CD4-positive, CD25-positive, alpha-beta regulatory T cell (primary cell): Measurements from ENCODE around the gene ZAP70. TPM values are rescaled to one million over a fixed set of nuclear protein-coding genes. Genes with fewer than 3 reads are reported as not detected.

Experiments used
- ATAC-seq, 2 donors: fragments of 150-1000 bp; cut with Tn5 transposase; one replicate each; pipeline ENCODE4 v1.10.0; 2021; ENCODE audit warnings: low read depth in 2 of 2, moderate number of reproducible peaks in 2 of 2, moderate library complexity in 1 of 2
- DNase-seq, 3 donors: peaks; one replicate each; pipeline versions ENCODE4 v3.0.0 to v3.0.0-alpha.2; 2012 to 2022; ENCODE audit warnings: mixed read lengths in 1 of 3
- H3K27ac ChIP-seq: one replicate; pipeline ENCODE4 v1.7.0; 2013; ENCODE audit warnings: mild to moderate bottlenecking, low read length; ENCODE audit not compliant: insufficient read depth, poor library complexity, severe bottlenecking
- H3K27me3 ChIP-seq: one replicate; pipeline ENCODE4 v1.7.0; 2013; ENCODE audit warnings: low read length; ENCODE audit not compliant: control insufficient read depth, insufficient read depth
- H3K36me3 ChIP-seq: one replicate; pipeline ENCODE4 v1.7.0; 2013; ENCODE audit warnings: mild to moderate bottlenecking, low read length, moderate library complexity; ENCODE audit not compliant: control insufficient read depth, insufficient read depth
- H3K4me1 ChIP-seq: 2 replicates; pipeline ENCODE4 v1.7.0; 2013; ENCODE audit warnings: mild to moderate bottlenecking, low read length; ENCODE audit not compliant: insufficient read depth, control insufficient read depth, poor library complexity, severe bottlenecking
- H3K4me3 ChIP-seq: one replicate; pipeline ENCODE4 v1.7.0; 2013; ENCODE audit warnings: low read depth, mild to moderate bottlenecking, low read length, moderate library complexity
- H3K9me3 ChIP-seq, 2 experiments: 1 replicate in 1 of 2; 2 replicates in 1 of 2; pipeline ENCODE4 v1.7.0; 2013; ENCODE audit warnings: low read length in 2 of 2, mild to moderate bottlenecking in 1 of 2, moderate library complexity in 1 of 2; ENCODE audit not compliant: control insufficient read depth in 2 of 2
- H3K27ac Mint-ChIP-seq, 3 donors: one replicate each; pipeline ENCODE4 v1.8.0; 2020 to 2022; ENCODE audit warnings: mild to moderate bottlenecking in 3 of 3, mixed read lengths in 3 of 3, moderate library complexity in 2 of 3
- H3K27me3 Mint-ChIP-seq: one replicate; pipeline ENCODE4 v1.8.0; 2022; ENCODE audit warnings: mild to moderate bottlenecking, mixed read lengths
- H3K36me3 Mint-ChIP-seq: one replicate; pipeline ENCODE4 v1.8.0; 2020; ENCODE audit warnings: mixed read lengths
- H3K4me1 Mint-ChIP-seq, 4 donors: one replicate each; pipeline ENCODE4 v1.8.0; 2020 to 2022; ENCODE audit warnings: mixed read lengths in 4 of 4, mild to moderate bottlenecking in 1 of 4
- H3K4me3 Mint-ChIP-seq, 4 donors: one replicate each; pipeline ENCODE4 v1.8.0; 2020 to 2022; ENCODE audit warnings: mild to moderate bottlenecking in 4 of 4, mixed read lengths in 4 of 4, moderate library complexity in 3 of 4
- H3K9me3 Mint-ChIP-seq, 7 donors: one replicate each; pipeline ENCODE4 v1.8.0; 2020 to 2022; ENCODE audit warnings: mixed read lengths in 7 of 7, mild to moderate bottlenecking in 3 of 7, moderate library complexity in 2 of 7
- polyA plus RNA-seq, 4 donors: library from polyadenylated mRNA; unstranded; fragments of 300-500 nt; fragmentation: Illumina TruSeq; gene quantifications; one replicate each; pipeline ENCODE4 v1.2.3, GENCODE V29; 2021
- total RNA-seq: library from RNA; stranded (reverse); gene quantifications from one replicate; pipeline ENCODE4 v1.2.3, GENCODE V29; 2022

Gene ZAP70
- total and polyA plus RNA-seq, 5 donors from 2014 or later: 104 to 431 (median 133) TPM

DNA sequence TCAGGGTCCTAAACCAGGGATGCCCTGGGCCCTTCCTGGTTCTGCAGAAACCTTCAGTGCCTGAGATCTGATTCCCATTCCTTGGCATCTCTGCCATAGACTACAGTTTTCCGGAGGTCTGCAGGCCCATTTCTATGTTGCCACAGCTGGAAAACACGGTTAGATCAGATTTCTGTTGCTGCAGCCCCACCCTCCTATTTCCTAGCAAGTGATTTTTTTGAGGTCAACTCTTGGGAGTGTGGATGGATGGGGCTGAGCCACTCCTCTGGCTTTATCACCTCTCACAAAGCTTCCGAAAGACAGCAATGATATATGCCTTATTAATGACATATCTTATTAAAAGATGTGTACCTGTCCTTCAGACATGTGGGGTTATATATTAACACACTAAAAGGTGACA, 56.3 kb downstream of the ZAP70 start:
- Histone ChIP-seq H3K4me3 (no peak overlapping the region), H3K9me3 (no peaks in the 10 kb centered on the region), H3K27ac (no peak overlapping the region), H3K27me3 (no peaks in the 10 kb centered on the region), H3K4me1 (no peaks in the 10 kb centered on the region), H3K36me3 (peaks cover 23% of the 10 kb centered on the region)
- no peak overlapping the region for H3K4me3 Mint-ChIP-seq
- ATAC-seq (no peak), DNase-seq (no peak)
- peaks cover 38% of the 10 kb centered on the region for H3K36me3 Mint-ChIP-seq
- no peaks in the 10 kb centered on the region for H3K27me3 Mint-ChIP-seq
- no peaks in the 10 kb centered on the region for H3K9me3 Mint-ChIP-seq
- H3K4me1 Mint-ChIP-seq: peaks cover 0 to 14% (median 10%) of the 10 kb centered on the region in 4 donors
- H3K27ac Mint-ChIP-seq: no peak overlapping the region

DNA sequence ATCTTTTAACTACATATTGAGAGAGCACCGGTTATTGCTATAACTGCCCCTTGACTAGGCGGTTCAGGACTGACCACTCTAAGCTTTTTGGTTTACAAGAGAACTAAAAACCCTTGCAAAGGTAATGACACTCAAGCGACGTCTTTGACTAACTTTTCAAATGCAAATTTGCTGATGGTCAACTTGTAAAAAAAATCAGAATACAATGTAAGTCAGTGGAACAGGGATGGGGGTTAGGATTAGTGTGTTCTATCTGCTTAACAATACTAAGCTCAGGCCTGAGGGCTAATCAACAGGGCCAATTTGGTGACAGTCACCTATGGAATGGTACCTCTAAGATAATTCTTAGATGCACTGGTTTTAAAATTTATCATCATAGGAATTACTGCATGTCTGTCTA, 57.1 kb downstream of the ZAP70 start:
- Histone ChIP-seq H3K27ac (no peak overlapping the region), H3K4me1 (no peaks in the 10 kb centered on the region), H3K36me3 (peaks cover 20% of the 10 kb centered on the region), H3K27me3 (no peaks in the 10 kb centered on the region), H3K4me3 (no peak overlapping the region), H3K9me3 (no peaks in the 10 kb centered on the region)
- H3K27me3 Mint-ChIP-seq: no peaks in the 10 kb centered on the region
- no peak overlapping the region for H3K4me3 Mint-ChIP-seq
- no peak for DNase-seq
- ATAC-seq: no peak
- H3K9me3 Mint-ChIP-seq: no peaks in the 10 kb centered on the region
- no peak overlapping the region for H3K27ac Mint-ChIP-seq
- peaks cover 38% of the 10 kb centered on the region for H3K36me3 Mint-ChIP-seq
- H3K4me1 Mint-ChIP-seq: peaks cover 0 to 14% (median 10%) of the 10 kb centered on the region in 4 donors

DNA sequence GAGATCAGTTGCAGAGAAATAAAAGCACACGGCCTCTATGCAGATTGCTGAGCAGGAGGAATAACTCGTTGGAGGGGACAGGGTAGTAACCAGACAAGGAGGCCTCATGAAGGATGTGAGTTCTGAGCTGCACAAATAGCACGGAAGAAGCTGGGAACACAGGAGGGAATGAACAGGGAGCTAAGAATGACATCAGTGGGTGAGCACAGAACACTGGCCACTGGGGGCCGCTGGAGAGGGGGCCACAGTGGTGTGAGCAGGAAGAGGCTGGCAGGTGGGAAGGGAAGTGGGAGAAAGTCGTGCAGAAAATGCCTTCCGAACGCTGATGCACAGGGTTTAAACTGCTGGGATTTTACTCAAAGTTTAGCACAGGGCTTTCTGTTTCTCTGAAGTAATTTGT, 61.0 kb downstream of the ZAP70 start:
- Histone ChIP-seq H3K27me3 (no peaks in the 10 kb centered on the region), H3K27ac (no peak overlapping the region), H3K4me3 (no peak overlapping the region), H3K36me3 (peaks cover 18% of the 10 kb centered on the region), H3K9me3 (no peaks in the 10 kb centered on the region), H3K4me1 (no peaks in the 10 kb centered on the region)
- H3K4me3 Mint-ChIP-seq: no peak overlapping the region
- no peak for ATAC-seq
- no peak for DNase-seq
- peak overlapping the region in 1 of 3 donors; percentile 41 for H3K27ac Mint-ChIP-seq
- H3K4me1 Mint-ChIP-seq: peaks cover 0 to 5% (median 0%) of the 10 kb centered on the region in 4 donors
- H3K27me3 Mint-ChIP-seq: no peaks in the 10 kb centered on the region
- H3K9me3 Mint-ChIP-seq: peaks cover 0 to 3% (median 0%) of the 10 kb centered on the region in 7 donors
- H3K36me3 Mint-ChIP-seq: peaks cover 46% of the 10 kb centered on the region

DNA sequence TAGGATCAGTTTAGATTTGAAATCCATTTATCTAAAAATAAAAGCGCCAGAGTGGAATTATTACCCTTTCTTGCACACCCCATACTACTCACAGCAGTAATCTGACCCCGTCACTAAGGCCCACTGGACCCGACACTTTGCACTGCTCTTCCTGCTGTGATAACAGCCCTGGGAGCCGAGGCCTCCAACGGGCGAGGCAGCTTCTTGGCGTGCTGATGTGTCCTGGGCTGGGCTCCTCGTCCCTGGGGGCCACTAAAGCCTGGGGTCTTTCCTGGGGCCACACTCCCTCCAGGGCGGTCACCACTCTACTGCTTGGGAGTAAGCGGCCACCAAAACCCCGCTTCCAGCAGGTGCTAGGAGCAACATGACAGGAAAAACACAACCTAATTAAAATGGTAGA, 61.7 kb downstream of the ZAP70 start:
- no peak for ATAC-seq
- peaks cover 18% of the 10 kb centered on the region for H3K36me3 ChIP-seq
- Mint-ChIP-seq H3K27ac (no peak overlapping the region), H3K4me1 (peaks cover 0 to 5% (median 0%) of the 10 kb centered on the region in 4 donors), H3K9me3 (peaks cover 0 to 3% (median 0%) of the 10 kb centered on the region in 7 donors), H3K4me3 (no peak overlapping the region), H3K36me3 (peaks cover 48% of the 10 kb centered on the region), H3K27me3 (no peaks in the 10 kb centered on the region)
- no peaks in the 10 kb centered on the region for H3K27me3 ChIP-seq
- H3K4me3 ChIP-seq: no peak overlapping the region
- no peaks in the 10 kb centered on the region for H3K9me3 ChIP-seq
- DNase-seq: no peak
- no peaks in the 10 kb centered on the region for H3K4me1 ChIP-seq
- no peak overlapping the region for H3K27ac ChIP-seq

DNA sequence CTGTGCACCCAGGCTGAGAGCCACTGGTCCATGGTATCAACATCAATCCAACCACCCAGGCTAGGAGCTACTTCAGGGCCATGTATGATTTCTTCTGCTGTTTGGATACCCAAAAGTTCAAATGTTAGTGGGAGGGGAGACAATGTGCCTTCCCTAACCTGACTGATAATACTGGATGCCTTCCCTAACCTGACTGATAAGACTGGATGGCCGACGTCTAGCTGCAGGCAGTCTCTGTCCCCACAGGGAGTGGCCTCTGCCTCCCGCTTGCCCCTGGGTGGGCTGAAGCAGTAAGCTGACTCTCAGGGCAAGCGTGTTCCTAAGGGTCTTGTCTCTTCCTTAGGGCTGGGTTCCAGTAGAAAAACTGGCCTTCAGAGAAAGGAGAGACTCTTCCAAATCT, 65.8 kb downstream of the ZAP70 start:
- ATAC-seq: no peak

DNA sequence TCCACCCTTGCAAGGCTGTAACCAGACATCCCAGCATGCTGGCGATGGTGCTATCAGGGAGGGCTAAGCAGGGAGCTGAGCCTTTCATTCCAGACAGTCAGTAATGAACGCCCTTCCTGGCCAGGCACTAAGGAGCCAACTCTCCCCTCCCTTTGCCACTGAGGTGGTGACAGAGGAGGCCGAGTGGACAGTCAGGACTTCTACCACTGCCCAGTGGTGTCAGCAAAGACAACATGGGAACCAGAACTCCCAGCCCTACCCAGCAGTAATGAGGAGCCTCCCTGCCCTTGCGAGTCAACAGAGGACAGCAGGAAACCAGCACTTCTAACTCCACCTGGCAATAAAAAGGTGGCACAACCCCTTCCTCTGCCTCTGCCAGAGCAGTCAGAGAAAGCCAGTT, 68.6 kb downstream of the ZAP70 start:
- H3K27me3 ChIP-seq: no peaks in the 10 kb centered on the region
- no peaks in the 10 kb centered on the region for H3K27me3 Mint-ChIP-seq
- DNase-seq (no peak), ATAC-seq (no peak)
- H3K4me3 ChIP-seq: no peak overlapping the region
- peaks cover 0 to 3% (median 1%) of the 10 kb centered on the region in 4 donors for H3K4me1 Mint-ChIP-seq
- no peak overlapping the region for H3K27ac Mint-ChIP-seq
- peaks cover 21% of the 10 kb centered on the region for H3K36me3 Mint-ChIP-seq
- H3K9me3 ChIP-seq: no peaks in the 10 kb centered on the region
- peaks cover 0 to 3% (median 0%) of the 10 kb centered on the region in 7 donors for H3K9me3 Mint-ChIP-seq
- no peak overlapping the region for H3K4me3 Mint-ChIP-seq
- peaks cover 7% of the 10 kb centered on the region for H3K36me3 ChIP-seq
- no peaks in the 10 kb centered on the region for H3K4me1 ChIP-seq
- H3K27ac ChIP-seq: no peak overlapping the region

More for the DNA sequence above, 65.8 kb downstream of the ZAP70 start:
- Histone ChIP-seq H3K9me3 (no peaks in the 10 kb centered on the region), H3K4me3 (no peak overlapping the region), H3K4me1 (no peaks in the 10 kb centered on the region), H3K36me3 (peaks cover 18% of the 10 kb centered on the region), H3K27ac (no peak overlapping the region), H3K27me3 (no peaks in the 10 kb centered on the region)
- Mint-ChIP-seq H3K36me3 (peaks cover 39% of the 10 kb centered on the region), H3K4me1 (peaks cover 0 to 5% (median 2%) of the 10 kb centered on the region in 4 donors), H3K9me3 (peaks cover 0 to 3% (median 0%) of the 10 kb centered on the region in 7 donors), H3K27me3 (no peaks in the 10 kb centered on the region), H3K27ac (no peak overlapping the region), H3K4me3 (no peak overlapping the region)
- no peak for DNase-seq

DNA sequence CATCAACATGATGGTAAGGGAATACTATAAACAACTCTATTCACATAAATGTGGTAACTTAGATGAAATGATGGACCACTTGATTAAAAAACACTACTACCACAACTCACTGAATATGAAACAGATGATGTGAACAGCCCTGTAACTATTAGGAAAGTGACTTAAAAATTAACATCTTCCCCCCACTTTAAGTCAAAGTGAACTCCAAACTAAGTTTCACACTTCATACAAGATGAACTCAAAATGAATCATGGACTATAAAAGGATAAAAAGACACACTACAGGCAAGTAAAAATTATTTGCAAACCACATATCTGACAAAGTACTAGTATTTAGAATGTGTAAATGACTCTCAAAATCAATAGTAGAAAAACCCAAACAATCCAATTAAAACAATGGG, 71.6 kb downstream of the ZAP70 start:
- DNase-seq (no peak), ATAC-seq (no peak)
- Histone ChIP-seq H3K27me3 (no peaks in the 10 kb centered on the region), H3K36me3 (peaks cover 11% of the 10 kb centered on the region), H3K27ac (no peak overlapping the region), H3K4me3 (no peak overlapping the region), H3K4me1 (no peaks in the 10 kb centered on the region), H3K9me3 (no peaks in the 10 kb centered on the region)
- Mint-ChIP-seq H3K4me3 (no peak overlapping the region), H3K36me3 (peaks cover 24% of the 10 kb centered on the region), H3K4me1 (peaks cover 0 to 3% (median 1%) of the 10 kb centered on the region in 4 donors), H3K27me3 (no peaks in the 10 kb centered on the region), H3K9me3 (no peaks in the 10 kb centered on the region), H3K27ac (no peak overlapping the region)

DNA sequence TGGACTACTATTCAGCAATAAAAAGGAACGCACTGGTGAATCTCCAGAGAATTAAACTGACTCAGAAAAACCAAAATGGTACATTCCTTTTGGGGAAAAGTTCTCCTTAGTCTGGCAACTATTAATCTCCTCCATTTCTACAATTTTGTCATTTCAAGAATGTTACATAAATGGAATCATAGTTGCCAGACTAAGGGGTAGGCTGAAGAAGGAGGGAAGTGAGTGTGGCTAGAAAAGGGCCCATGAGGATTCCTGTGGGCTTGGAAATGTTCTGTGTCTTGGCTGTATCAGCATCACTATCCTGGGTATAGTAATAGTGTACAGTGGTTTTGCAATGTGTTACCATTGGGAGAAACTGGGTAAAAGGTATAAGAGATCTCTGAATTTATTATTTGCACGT, 72.4 kb downstream of the ZAP70 start:
- Mint-ChIP-seq H3K4me3 (no peak overlapping the region), H3K27me3 (no peaks in the 10 kb centered on the region), H3K27ac (no peak overlapping the region), H3K9me3 (no peaks in the 10 kb centered on the region), H3K36me3 (peaks cover 23% of the 10 kb centered on the region), H3K4me1 (peaks cover 0 to 3% (median 1%) of the 10 kb centered on the region in 4 donors)
- no peak for DNase-seq
- ATAC-seq: no peak
- no peak overlapping the region for H3K27ac ChIP-seq
- peaks cover 11% of the 10 kb centered on the region for H3K36me3 ChIP-seq
- H3K4me1 ChIP-seq: no peaks in the 10 kb centered on the region
- H3K27me3 ChIP-seq: no peaks in the 10 kb centered on the region
- no peak overlapping the region for H3K4me3 ChIP-seq
- no peaks in the 10 kb centered on the region for H3K9me3 ChIP-seq
